IMR-90 (cell line): ENCODE results near the gene LRRC70. TPM values are rescaled to one million over a fixed set of nuclear protein-coding genes. Genes with fewer than 3 reads are reported as not detected.

ENCODE experiments used
- ATAC-seq: fragments of 200-7000 bp; cut with Tn5 transposase; 2 replicates; pipeline ENCODE4 v1.9.1; 2020; ENCODE audit warnings: low read depth, mild to moderate bottlenecking, moderate library complexity
- BruUV-seq: library from RNA; stranded (reverse); fragments of 400-500 nt; replicated peaks from 2 replicates; lab custom pipeline; 2021; lab: Mats Ljungman, UMichigan
- CTCF ChIA-PET: fragments of 300-600 bp; formaldehyde crosslinking; extraction: SDS; loops from one replicate; lab custom pipeline; 2021; ENCODE audit warnings: antibody characterized with exemption; lab: Yijun Ruan, JAX
- POLR2A ChIA-PET: fragments of 300-600 bp; sonication (Branson Sonifier 250); formaldehyde crosslinking; loops from one replicate; lab custom pipeline; 2022; ENCODE audit warnings: antibody characterized with exemption; ENCODE audit not compliant: unreplicated experiment; lab: Charles Lee
- DNase-seq: peaks from one replicate; pipeline ENCODE4 v3.0.0; 2013
- H2AFZ ChIP-seq: replicated peaks from 2 replicates; pipeline ENCODE3; 2013; ENCODE audit warnings: low read length, mild to moderate bottlenecking; ENCODE audit not compliant: poor library complexity
- H2AK5ac ChIP-seq: 2 replicates; pipeline ENCODE4 v1.6.1; 2013; ENCODE audit warnings: low read depth, low read length, inconsistent platforms
- H2AK9ac ChIP-seq: replicated peaks from 2 replicates; pipeline ENCODE3; 2013; ENCODE audit warnings: mild to moderate bottlenecking, low read depth, low read length, moderate library complexity; ENCODE audit not compliant: poor library complexity
- H2BK120ac ChIP-seq: 2 replicates; pipeline ENCODE4 v1.6.1; 2013; ENCODE audit warnings: low read depth, low read length, inconsistent platforms
- H2BK15ac ChIP-seq: 3 replicates; pipeline ENCODE4 v1.6.1; 2013; ENCODE audit warnings: low read depth, low read length, inconsistent platforms
- H2BK20ac ChIP-seq: 2 replicates; pipeline ENCODE4 v1.6.1; 2013; ENCODE audit warnings: low read depth, mild to moderate bottlenecking, inconsistent platforms, low read length, moderate library complexity
- H2BK5ac ChIP-seq: 2 replicates; pipeline ENCODE4 v1.6.1; 2013; ENCODE audit warnings: mild to moderate bottlenecking, low read depth, low read length, inconsistent platforms; ENCODE audit not compliant: poor library complexity, severe bottlenecking
- H3K14ac ChIP-seq: replicated peaks from 2 replicates; pipeline ENCODE4 v1.6.1; 2013; ENCODE audit warnings: low read depth, low read length, inconsistent platforms
- H3K18ac ChIP-seq: 2 replicates; pipeline ENCODE4 v1.6.1; 2013; ENCODE audit warnings: low read depth, low read length, control low read depth
- H3K23ac ChIP-seq: 2 replicates; pipeline ENCODE4 v1.6.1; 2013; ENCODE audit warnings: low read depth, low read length, inconsistent platforms
- H3K27ac ChIP-seq: 2 replicates; pipeline ENCODE4 v1.5.1; 2013; ENCODE audit warnings: mild to moderate bottlenecking, control low read depth, low read length; ENCODE audit not compliant: insufficient read depth
- H3K27me3 ChIP-seq: 2 replicates; pipeline ENCODE4 v1.6.1; 2013; ENCODE audit warnings: low read length; ENCODE audit not compliant: control insufficient read depth, insufficient read depth
- H3K36me3 ChIP-seq: 2 replicates; pipeline ENCODE4 v1.6.1; 2013; ENCODE audit warnings: low read length, mixed read lengths; ENCODE audit not compliant: control insufficient read depth, insufficient read depth
- H3K4ac ChIP-seq: 2 replicates; pipeline ENCODE4 v1.6.1; 2013; ENCODE audit warnings: low read depth, low read length, inconsistent platforms
- H3K4me1 ChIP-seq: 2 replicates; pipeline ENCODE4 v1.6.1; 2013; ENCODE audit warnings: low read length, mixed read lengths; ENCODE audit not compliant: control insufficient read depth, insufficient read depth
- H3K4me2 ChIP-seq: 2 replicates; pipeline ENCODE4 v1.6.1; 2013; ENCODE audit warnings: low read depth, mild to moderate bottlenecking, control low read depth, low read length, moderate library complexity
- H3K4me3 ChIP-seq: 2 replicates; pipeline ENCODE4 v1.5.1; 2013; ENCODE audit warnings: low read depth, mild to moderate bottlenecking, control low read depth, low read length, moderate library complexity; ENCODE audit not compliant: insufficient read depth
- H3K56ac ChIP-seq: 2 replicates; pipeline ENCODE4 v1.6.1; 2013; ENCODE audit warnings: low read length, inconsistent platforms; ENCODE audit not compliant: insufficient read depth; ENCODE audit errors: extremely low read depth
- H3K79me1 ChIP-seq, 2 experiments: 2 replicates each; pipeline ENCODE4 v1.6.1; 2013; ENCODE audit warnings: low read length in 2 of 2, inconsistent platforms in 1 of 2, low read depth in 1 of 2
- H3K9ac ChIP-seq: 2 replicates; pipeline ENCODE4 v1.6.1; 2013; ENCODE audit warnings: low read depth, low read length, control low read depth
- H3K9me1 ChIP-seq: 2 replicates; pipeline ENCODE4 v1.6.1; 2013; ENCODE audit warnings: low read length, inconsistent platforms; ENCODE audit not compliant: insufficient read depth
- H3K9me3 ChIP-seq: 2 replicates; pipeline ENCODE4 v1.6.1; 2013; ENCODE audit warnings: low read length; ENCODE audit not compliant: control insufficient read depth, insufficient read depth
- H4K20me1 ChIP-seq: 2 replicates; pipeline ENCODE4 v1.6.1; 2013; ENCODE audit warnings: low read length, inconsistent platforms; ENCODE audit not compliant: insufficient read depth
- H4K5ac ChIP-seq: 2 replicates; pipeline ENCODE4 v1.6.1; 2013; ENCODE audit warnings: mild to moderate bottlenecking, low read depth, low read length, control low read depth
- H4K8ac ChIP-seq, 2 experiments: 2 replicates each; pipeline ENCODE4 v1.6.1; 2013; ENCODE audit warnings: low read depth in 2 of 2, low read length in 2 of 2, control low read depth in 1 of 2, inconsistent platforms in 1 of 2
- H4K91ac ChIP-seq: 2 replicates; pipeline ENCODE4 v1.6.1; 2013; ENCODE audit warnings: low read depth, low read length, inconsistent platforms; ENCODE audit not compliant: insufficient read depth
- CHD1 ChIP-seq: IDR thresholded peaks from 2 replicates; pipeline ENCODE4 v1.6.1; 2012; ENCODE audit warnings: low read depth, low read length, improper control_type of control experiment
- FOS ChIP-seq: fragments of 150-350 bp; IDR thresholded peaks from 2 replicates; pipeline ENCODE4 v1.6.1; 2016; ENCODE audit warnings: low read depth, low read length
- POLR2A ChIP-seq: IDR thresholded peaks from 2 replicates; pipeline ENCODE4 v1.6.1; 2012; ENCODE audit warnings: mild to moderate bottlenecking, low read depth, low read length
- RAD21 ChIP-seq: IDR thresholded peaks from 2 replicates; pipeline ENCODE4 v1.6.1; 2012; ENCODE audit warnings: low read length, improper control_type of control experiment
- RCOR1 ChIP-seq: IDR thresholded peaks from 2 replicates; pipeline ENCODE4 v1.6.1; 2012; ENCODE audit warnings: mild to moderate bottlenecking, low read length, improper control_type of control experiment; ENCODE audit not compliant: insufficient replicate concordance
- RFX5 ChIP-seq: IDR thresholded peaks from 2 replicates; pipeline ENCODE4 v1.8.0; 2012; ENCODE audit warnings: low read depth, mild to moderate bottlenecking, low read length, moderate library complexity
- WGBS, 2 experiments: methylation state at CpG; one replicate each; pipeline versions ENCODE4 v1.1.5 to v1.1.7; 2013; ENCODE audit warnings: missing lambda C conversion rate in 2 of 2; ENCODE audit not compliant: insufficient read length in 1 of 2; ENCODE audit errors: extremely low coverage in 2 of 2; 5-methylcytosine and 5-hydroxymethylcytosine counted together
- dilution Hi-C: fragments of 300-500 bp; cut with HindIII; formaldehyde crosslinking; loops from one replicate; pipeline ENCODE4 v1.14.3; 2018; ENCODE audit warnings: low sequenced_read_pairs; ENCODE audit not compliant: unreplicated experiment
- in situ Hi-C: fragments of 300-500 bp; cut with MboI; formaldehyde crosslinking; loops from 3 replicates; pipeline ENCODE4 v1.14.3; 2019; ENCODE audit warnings: low sequenced_read_pairs, inconsistent platforms, mixed read lengths
- intact Hi-C: fragments of 100-400 bp; cut with micrococcal nuclease; formaldehyde crosslinking; loops from 2 replicates; pipeline ENCODE4 v1.10.0; 2022
- polyA plus RNA-seq, 3 experiments: library from polyadenylated mRNA; depleted of rRNA; stranded (reverse); fragments of >200 nt; gene quantifications; 2 replicates each; pipeline ENCODE4 v1.2.3, GENCODE V29; 2012; ENCODE audit warnings: low replicate concordance in 1 of 3
- total RNA-seq: library from RNA; depleted of rRNA; stranded (reverse); fragments of >200 nt; gene quantifications from 2 replicates; pipeline ENCODE4 v1.2.3, GENCODE V29; 2012
- TF ChIP-seq, protein P1 (sequence below): fragments of 150-350 bp; IDR thresholded peaks from 2 replicates; pipeline ENCODE4 v1.6.1; 2017; ENCODE audit warnings: mild to moderate bottlenecking, antibody characterized with exemption, low read length, low read depth
- TF ChIP-seq, protein P2 (sequence below): conservative IDR thresholded peaks from 2 replicates; pipeline ENCODE4 v1.5.1; 2012; ENCODE audit warnings: mild to moderate bottlenecking, low read depth, low read length, improper control_type of control experiment

Gene LRRC70
- total and polyA plus RNA-seq, 2 of the 4 experiments (the other 2 are of a cell fraction), result 0.19 to 0.36 TPM

DNA sequence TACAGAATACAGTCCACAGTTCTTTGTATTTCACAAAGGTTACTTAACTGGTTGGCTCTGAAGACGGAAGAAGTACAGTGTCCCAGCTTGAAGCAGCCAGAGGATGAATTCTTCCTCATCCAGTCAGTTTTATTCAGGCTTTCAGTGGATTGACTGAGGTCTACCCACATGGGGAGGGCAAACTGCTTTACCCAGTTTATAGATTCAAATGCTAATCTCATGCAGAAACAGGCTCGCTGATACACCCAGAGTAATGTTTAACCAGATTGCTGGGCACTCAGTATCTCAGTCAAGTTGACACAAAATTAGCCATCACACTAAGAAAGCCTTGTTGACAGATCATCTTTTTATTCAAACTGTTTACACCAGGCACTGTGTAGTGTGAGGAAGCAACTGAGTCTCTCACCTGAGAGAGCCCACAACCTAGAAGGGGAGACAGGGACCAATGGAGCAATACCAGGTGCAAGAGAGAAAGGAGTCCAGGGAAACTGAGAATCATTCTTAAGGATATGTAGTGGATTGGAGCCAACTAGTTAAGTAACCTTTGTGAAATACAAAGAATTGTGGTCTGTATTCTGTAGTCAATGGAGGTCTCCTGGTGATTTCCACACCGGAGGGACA, 15.9 kb downstream of the LRRC70 start:
- in situ Hi-C loops (no loop called here), dilution Hi-C loops (no loop called here), intact Hi-C loops (no loop called here)
- no peak overlapping the region for H4K5ac ChIP-seq
- H3K23ac ChIP-seq, result no peak overlapping the region
- H2AFZ ChIP-seq, result no peak overlapping the region
- no peak overlapping the region for H3K27ac ChIP-seq
- H2BK120ac ChIP-seq, result no peak overlapping the region
- H2BK20ac ChIP-seq, result no peak overlapping the region
- no peaks in the 10 kb centered on the region for H3K36me3 ChIP-seq
- H2AK5ac ChIP-seq, result no peak overlapping the region
- H3K4ac ChIP-seq, result no peak overlapping the region
- H2AK9ac ChIP-seq, result no peak overlapping the region
- CTCF ChIA-PET, result interaction anchor here (0.9 kb wide), 1 partner anchor 12 kb away, joined by 3 read pairs; no protein-coding TSS in a partner anchor
- no peak overlapping the region for H2BK5ac ChIP-seq
- ATAC-seq (no peak), DNase-seq (no peak)
- no peaks in the 10 kb centered on the region for H4K20me1 ChIP-seq
- H4K8ac ChIP-seq, result no peak overlapping the region
- no peak overlapping the region for H3K14ac ChIP-seq
- no peaks in the 10 kb centered on the region for H3K27me3 ChIP-seq
- no TSS peak for BruUV-seq
- no peak overlapping the region for H2BK15ac ChIP-seq
- no peak overlapping the region for H3K18ac ChIP-seq
- TF ChIP-seq, protein P1, sequence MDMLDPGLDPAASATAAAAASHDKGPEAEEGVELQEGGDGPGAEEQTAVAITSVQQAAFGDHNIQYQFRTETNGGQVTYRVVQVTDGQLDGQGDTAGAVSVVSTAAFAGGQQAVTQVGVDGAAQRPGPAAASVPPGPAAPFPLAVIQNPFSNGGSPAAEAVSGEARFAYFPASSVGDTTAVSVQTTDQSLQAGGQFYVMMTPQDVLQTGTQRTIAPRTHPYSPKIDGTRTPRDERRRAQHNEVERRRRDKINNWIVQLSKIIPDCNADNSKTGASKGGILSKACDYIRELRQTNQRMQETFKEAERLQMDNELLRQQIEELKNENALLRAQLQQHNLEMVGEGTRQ, result no peak
- TF ChIP-seq CHD1 (no peak), RCOR1 (no peak), RAD21 (no peak), FOS (no peak), POLR2A (no peak), RFX5 (no peak)
- TF ChIP-seq, protein P2, sequence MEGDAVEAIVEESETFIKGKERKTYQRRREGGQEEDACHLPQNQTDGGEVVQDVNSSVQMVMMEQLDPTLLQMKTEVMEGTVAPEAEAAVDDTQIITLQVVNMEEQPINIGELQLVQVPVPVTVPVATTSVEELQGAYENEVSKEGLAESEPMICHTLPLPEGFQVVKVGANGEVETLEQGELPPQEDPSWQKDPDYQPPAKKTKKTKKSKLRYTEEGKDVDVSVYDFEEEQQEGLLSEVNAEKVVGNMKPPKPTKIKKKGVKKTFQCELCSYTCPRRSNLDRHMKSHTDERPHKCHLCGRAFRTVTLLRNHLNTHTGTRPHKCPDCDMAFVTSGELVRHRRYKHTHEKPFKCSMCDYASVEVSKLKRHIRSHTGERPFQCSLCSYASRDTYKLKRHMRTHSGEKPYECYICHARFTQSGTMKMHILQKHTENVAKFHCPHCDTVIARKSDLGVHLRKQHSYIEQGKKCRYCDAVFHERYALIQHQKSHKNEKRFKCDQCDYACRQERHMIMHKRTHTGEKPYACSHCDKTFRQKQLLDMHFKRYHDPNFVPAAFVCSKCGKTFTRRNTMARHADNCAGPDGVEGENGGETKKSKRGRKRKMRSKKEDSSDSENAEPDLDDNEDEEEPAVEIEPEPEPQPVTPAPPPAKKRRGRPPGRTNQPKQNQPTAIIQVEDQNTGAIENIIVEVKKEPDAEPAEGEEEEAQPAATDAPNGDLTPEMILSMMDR, result no peak
- no peak overlapping the region for H3K9ac ChIP-seq
- H3K9me3 ChIP-seq, result no peaks in the 10 kb centered on the region
- H3K9me1 ChIP-seq, result no peaks in the 10 kb centered on the region; the same call in 1 of the 2 replicates
- H3K4me1 ChIP-seq, result peaks cover 2% of the 10 kb centered on the region; the same call in 1 of the 2 replicates
- no peak overlapping the region for H3K4me2 ChIP-seq
- no peak overlapping the region for H3K56ac ChIP-seq
- no peaks in the 10 kb centered on the region for H3K79me1 ChIP-seq
- POLR2A ChIA-PET, result no interaction called here
- H3K4me3 ChIP-seq, result no peak overlapping the region
- no CpG with 5 or more reads among the region's 3 CpGs for WGBS, 2 experiments
- H4K91ac ChIP-seq, result no peak overlapping the region
